Endometrium (tissue), 2 donors: ENCODE data around the gene GOLGA6D.
"Not testable (repeated sequence)": the region's sequence is repeated elsewhere in the genome, so short reads cannot be mapped to it uniquely, and the experiment has no call there.

Experiments
- FAIRE-seq: peaks from 2 replicates; lab custom pipeline; 2012; peaks lifted over from hg19 to GRCh38; lab: Jason Lieb, UNC
- donor health status: control.
- donor health status: control.

The GOLGA6D gene

DNA sequence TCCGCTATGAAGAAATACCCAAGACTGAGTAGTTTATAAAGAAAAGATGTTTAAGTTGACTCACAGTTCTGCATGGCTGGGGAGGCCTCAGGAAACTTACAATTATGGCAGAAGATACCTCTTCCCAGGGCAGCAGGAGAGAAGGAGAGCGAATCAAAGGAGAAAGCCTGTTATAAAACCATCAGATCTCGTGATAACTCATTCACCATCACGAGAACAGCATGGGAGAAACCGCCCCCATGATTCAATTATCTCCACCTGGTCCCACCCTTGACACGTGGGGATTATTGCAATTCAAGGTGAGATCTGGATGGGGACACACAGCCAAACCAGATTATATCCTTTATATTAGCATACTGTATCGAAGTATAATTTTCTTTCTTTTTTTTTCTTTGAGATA is 49.5 kb downstream of the GOLGA6D start:
- FAIRE-seq, result not testable (repeated sequence)

DNA sequence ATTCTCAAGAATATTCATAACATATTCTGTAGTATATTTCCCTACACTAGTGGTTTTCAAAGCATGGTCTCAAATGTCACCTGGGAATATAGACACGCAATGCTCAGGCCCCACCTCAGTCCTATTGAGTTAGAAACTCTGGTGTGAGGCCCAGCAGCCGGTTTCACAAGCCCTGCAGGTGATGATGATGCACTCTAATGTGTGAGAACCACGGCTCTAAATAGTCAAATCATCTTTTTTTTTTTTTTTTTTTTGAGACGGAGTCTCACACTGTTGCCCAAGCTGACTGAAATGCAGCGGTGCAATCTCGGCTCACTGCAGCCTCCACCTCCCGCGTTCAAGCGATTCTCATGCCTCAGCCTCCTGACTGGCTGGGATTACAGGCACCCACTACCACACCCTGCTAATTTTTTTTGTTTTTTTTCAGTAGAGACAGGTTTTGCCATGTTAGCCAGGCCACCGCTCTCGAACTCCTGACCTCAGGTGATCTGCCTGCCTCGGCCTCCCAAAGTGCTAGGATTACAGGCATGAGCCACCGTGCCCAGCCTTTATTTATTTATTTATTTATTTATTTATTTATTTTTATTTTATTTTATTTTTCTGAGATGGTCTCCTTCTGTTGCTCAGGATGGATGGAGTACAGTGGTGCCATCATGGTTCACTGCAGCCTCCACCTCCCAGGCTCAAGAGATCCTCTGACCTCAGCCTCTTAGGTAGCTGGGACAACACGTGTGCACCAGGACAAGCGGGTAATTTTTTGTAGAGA is 51.2 kb downstream of the GOLGA6D start:
- not testable (repeated sequence) for FAIRE-seq

DNA sequence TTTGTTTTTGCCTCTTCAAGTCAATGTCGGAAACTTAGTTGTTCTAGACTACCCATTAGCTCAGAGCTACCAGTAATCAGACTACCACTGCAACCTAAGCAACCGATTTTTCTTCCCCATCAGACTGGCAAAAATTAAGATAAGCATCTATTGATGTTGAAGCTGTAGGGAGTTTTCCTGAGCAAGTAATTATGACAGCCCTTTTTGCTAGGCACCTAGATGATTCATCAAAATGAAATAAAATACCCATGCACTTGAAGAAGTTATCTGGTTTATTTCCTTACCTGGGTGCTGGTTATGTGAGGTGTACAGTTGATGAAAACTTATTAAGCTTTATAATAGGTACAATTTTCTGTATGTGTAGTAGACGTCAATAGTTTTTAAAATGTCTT is 52.7 kb downstream of the GOLGA6D start:
- FAIRE-seq, result no peak

DNA sequence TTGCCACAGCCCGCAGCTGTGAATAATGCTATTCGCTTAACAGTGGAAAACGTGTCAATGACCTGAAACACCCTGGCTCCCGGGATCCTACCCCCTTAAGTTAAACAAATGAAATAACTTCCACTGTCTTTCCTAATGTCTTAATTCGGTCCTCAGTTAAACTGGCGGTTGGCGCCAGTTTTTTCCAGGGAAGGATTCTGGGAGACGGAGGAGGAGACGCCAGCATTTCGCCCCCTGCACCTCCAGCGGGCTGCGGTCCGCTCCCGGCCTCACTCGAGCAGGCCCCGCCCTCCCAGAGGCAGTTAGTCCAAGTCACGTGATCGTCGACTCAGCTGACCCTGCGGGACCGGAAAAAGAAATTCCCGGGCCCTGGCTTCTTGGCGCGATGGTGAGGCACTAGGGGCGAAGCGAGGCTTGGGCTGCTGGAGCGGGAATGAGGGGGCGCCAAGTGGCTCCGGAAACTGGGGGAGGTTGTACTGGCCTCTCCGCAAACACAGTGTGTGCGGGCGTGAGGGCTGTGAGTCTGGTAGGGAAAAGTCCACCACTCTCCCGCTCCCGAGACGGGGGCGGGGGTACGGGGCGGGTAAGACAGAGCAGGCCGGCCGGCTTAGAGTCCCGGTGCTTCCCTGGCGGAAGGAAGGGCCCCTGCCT is 53.2 kb downstream of the GOLGA6D start, which contains the start of gene COMMD4:
Gene COMMD4, plus strand, starts transcription at position 359 of the 651 bp plus-strand sequence. Its CDS starts 27 bp downstream, at position 386.
- peak; percentile 89 for FAIRE-seq

DNA sequence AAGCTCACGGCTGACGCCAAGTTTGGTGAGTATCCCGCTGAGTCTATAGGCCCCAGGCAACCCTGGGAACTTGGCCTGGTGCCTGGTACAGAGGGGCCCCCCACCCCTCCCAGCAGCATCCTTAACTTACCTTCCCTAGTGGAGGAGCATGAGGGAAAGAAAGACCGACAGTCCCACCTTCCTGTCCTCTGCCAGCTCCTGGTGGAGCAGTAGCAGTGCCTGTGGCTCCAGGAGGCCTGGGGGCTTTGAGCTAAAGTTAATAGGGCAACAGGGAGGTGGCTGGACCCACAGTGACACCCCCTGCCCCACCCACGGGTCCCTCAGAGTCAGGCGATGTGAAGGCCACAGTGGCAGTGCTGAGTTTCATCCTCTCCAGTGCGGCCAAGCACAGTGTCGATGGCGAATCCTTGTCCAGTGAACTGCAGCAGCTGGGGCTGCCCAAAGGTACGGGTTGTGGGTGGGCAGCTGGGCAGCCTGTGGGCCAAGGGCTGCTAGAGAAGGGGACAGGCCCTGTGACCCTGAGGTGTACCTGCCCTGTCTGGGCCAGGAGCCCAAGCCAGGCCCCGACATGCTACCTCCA is 56.1 kb downstream of the GOLGA6D start:
- no peak for FAIRE-seq

DNA sequence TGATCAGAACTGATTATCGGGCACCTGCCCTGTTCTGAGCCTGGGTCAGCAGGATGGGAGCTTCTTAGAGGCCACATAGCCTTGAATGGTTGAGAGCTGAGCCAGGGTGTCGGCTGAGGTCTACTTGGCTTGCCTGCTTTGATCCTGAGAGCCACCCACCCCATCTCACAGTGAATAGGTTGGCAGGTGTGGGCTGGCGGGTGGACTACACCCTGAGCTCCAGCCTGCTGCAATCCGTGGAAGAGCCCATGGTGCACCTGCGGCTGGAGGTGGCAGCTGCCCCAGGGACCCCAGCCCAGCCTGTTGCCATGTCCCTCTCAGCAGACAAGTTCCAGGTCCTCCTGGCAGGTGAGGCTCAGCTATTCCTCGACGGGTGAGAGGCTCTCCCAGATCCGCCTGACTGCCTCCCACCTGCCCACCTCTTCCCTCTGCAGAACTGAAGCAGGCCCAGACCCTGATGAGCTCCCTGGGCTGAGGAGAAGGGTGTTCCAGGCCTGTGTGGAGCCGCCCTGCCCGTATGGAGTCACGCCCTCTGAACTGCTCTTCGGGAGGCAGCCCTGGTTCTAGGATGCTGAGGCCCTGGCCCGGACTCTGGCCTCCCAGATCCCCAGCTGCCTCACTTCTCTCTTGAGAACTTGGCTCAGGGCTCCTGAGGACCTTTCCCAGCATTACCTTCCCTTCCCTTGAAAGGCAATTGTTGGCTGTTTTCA is 57.1 kb downstream of the GOLGA6D start:
- FAIRE-seq, result no peak

DNA sequence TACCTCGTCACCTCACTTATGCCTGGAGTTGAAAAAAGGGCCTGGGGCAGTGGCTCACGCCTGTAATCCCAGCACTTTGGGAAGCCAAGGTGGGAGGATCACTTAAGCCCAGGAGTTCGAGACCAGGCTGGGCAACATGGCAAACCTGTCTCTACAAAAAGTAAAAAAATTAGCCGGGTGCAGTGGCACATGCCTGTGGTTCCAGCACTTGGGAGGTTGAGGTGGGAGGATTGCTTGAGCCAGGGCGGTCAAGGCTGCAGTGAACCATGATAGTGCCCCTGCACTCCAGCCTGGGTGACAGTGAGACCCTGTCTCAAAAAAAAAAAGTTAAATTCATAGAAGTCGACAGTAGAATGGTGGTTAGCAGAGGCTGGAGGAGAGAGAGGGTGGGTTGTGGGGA is 59.6 kb downstream of the GOLGA6D start:
- no peak for FAIRE-seq

DNA sequence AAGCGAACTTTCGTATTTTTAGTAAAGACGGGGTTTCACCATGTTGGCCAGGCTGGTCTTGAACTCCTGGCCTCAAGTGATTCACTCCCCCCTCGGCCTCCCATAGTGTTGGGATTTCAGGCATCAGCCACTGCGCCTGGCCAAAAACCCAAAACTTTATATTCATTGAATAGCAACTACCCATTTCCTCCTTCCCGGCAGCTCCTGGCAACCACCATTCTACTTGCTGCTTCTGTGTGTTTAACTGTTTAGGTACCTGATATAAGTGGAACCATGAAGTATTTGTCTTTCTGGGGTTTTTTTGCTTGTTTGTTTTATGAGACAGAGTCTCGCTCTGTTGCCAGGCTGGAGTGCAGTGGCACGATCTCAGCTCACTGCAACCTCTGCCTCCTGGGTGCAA is 61.3 kb downstream of the GOLGA6D start:
- FAIRE-seq, result not testable (repeated sequence)
